H1 (cell line): ENCODE data around the gene ALDH1A2. TPM values are rescaled to one million over a fixed set of nuclear protein-coding genes. Genes with fewer than 3 reads are reported as not detected.

ENCODE experiments used
- CTCF ChIA-PET: fragments of 300-600 bp; sonication (Branson Sonifier 250); formaldehyde crosslinking; loops from one replicate; lab custom pipeline; 2021; ENCODE audit not compliant: partially characterized antibody; lab: Charles Lee
- POLR2A ChIA-PET: fragments of 300-600 bp; sonication (Branson Sonifier 250); formaldehyde crosslinking; loops from one replicate; lab custom pipeline; 2021; ENCODE audit warnings: inconsistent platforms; ENCODE audit not compliant: partially characterized antibody; lab: Charles Lee
- DNase-seq, 2 experiments: peaks; one replicate each; pipeline versions ENCODE4 v3.0.0 to v3.0.0-alpha.2; 2010 to 2022; ENCODE audit warnings: low spot score in 2 of 2, low read depth in 1 of 2, mixed read lengths in 1 of 2
- FAIRE-seq: peaks from 2 replicates; lab custom pipeline; 2011; peaks lifted over from hg19 to GRCh38; lab: Jason Lieb, UNC
- H2AFZ ChIP-seq: 2 replicates; pipeline ENCODE4 v1.8.1; 2012; ENCODE audit warnings: low read length, inconsistent platforms
- H2AK5ac ChIP-seq: 2 replicates; pipeline ENCODE4 v1.6.1; 2013; ENCODE audit warnings: low read depth, low read length
- H2BK120ac ChIP-seq: replicated peaks from 2 replicates; pipeline ENCODE3; 2013; ENCODE audit warnings: low read depth, low read length, inconsistent platforms
- H2BK12ac ChIP-seq: 2 replicates; pipeline ENCODE4 v1.6.1; 2013; ENCODE audit warnings: low read depth, low read length
- H2BK15ac ChIP-seq: 2 replicates; pipeline ENCODE4 v1.6.1; 2013; ENCODE audit warnings: low read length
- H2BK20ac ChIP-seq: 2 replicates; pipeline ENCODE4 v1.6.1; 2013; ENCODE audit warnings: low read length
- H2BK5ac ChIP-seq: 2 replicates; pipeline ENCODE4 v1.6.1; 2013; ENCODE audit warnings: low read depth, low read length
- H3K14ac ChIP-seq: 2 replicates; pipeline ENCODE4 v1.6.1; 2013; ENCODE audit warnings: inconsistent platforms; ENCODE audit not compliant: insufficient read length
- H3K18ac ChIP-seq: 2 replicates; pipeline ENCODE4 v1.6.1; 2013; ENCODE audit warnings: low read length; ENCODE audit errors: extremely low read depth
- H3K23ac ChIP-seq: 2 replicates; pipeline ENCODE4 v1.6.1; 2013; ENCODE audit warnings: inconsistent platforms; ENCODE audit not compliant: insufficient read length
- H3K23me2 ChIP-seq: 2 replicates; pipeline ENCODE4 v1.6.1; 2013; ENCODE audit warnings: low read depth, low read length
- H3K27ac ChIP-seq: 2 replicates; pipeline ENCODE4 v1.6.1; 2011; ENCODE audit warnings: low read depth, low read length, inconsistent platforms
- H3K27me3 ChIP-seq, 4 experiments: replicated peaks in 1 of 4; 1 replicate in 1 of 4; 2 replicates in 3 of 4; pipeline versions ENCODE4 v1.6.1 to v1.8.1; 2011 to 2013; ENCODE audit warnings: low read length in 3 of 4, mild to moderate bottlenecking in 3 of 4, inconsistent platforms in 2 of 4, mixed read lengths in 2 of 4, moderate library complexity in 1 of 4; ENCODE audit not compliant: control insufficient read depth in 3 of 4, insufficient read depth in 3 of 4; ENCODE audit errors: extremely low read depth in 1 of 4
- H3K36me3 ChIP-seq, 4 experiments: 2 replicates each; pipeline versions ENCODE4 v1.6.1 to v1.8.1; 2011 to 2013; ENCODE audit warnings: mild to moderate bottlenecking in 4 of 4, low read length in 3 of 4, moderate library complexity in 2 of 4, control low read depth in 1 of 4, inconsistent platforms in 1 of 4; ENCODE audit not compliant: insufficient read depth in 4 of 4, control insufficient read depth in 2 of 4
- H3K4ac ChIP-seq: replicated peaks from 2 replicates; pipeline ENCODE3; 2013; ENCODE audit warnings: low read length, low read depth, mixed read lengths, inconsistent platforms; ENCODE audit not compliant: insufficient read length
- H3K4me1 ChIP-seq, 4 experiments: replicated peaks in 1 of 4; 1 replicate in 1 of 4; 2 replicates in 3 of 4; pipeline versions ENCODE4 v1.6.1 to v1.8.1; 2011 to 2013; ENCODE audit warnings: low read length in 3 of 4, inconsistent platforms in 2 of 4, mixed read lengths in 1 of 4; ENCODE audit not compliant: insufficient read depth in 4 of 4, control insufficient read depth in 3 of 4
- H3K4me2 ChIP-seq, 2 experiments: 2 replicates each; pipeline versions ENCODE4 v1.6.1 to v1.8.1; 2011 to 2013; ENCODE audit warnings: low read depth in 2 of 2, low read length in 2 of 2, control low read depth in 1 of 2, inconsistent platforms in 1 of 2, mild to moderate bottlenecking in 1 of 2; ENCODE audit not compliant: insufficient read depth in 1 of 2
- H3K4me3 ChIP-seq, 4 experiments: fragments of 200-600, 300-600 bp in 1 of 4; sonication (generic), shearing (Covaris generic), sonication (Bioruptor Twin) in 1 of 4; 2 replicates each; pipeline versions ENCODE4 v1.5.1 to v1.8.1; 2011 to 2016; ENCODE audit warnings: low read length in 4 of 4, low read depth in 3 of 4, control low read depth in 2 of 4, inconsistent platforms in 2 of 4, mild to moderate bottlenecking in 2 of 4, mixed read lengths in 1 of 4, moderate library complexity in 1 of 4; ENCODE audit not compliant: insufficient read depth in 2 of 4; ENCODE audit errors: extremely low read depth in 1 of 4
- H3K56ac ChIP-seq: replicated peaks from 2 replicates; pipeline ENCODE3; 2013; ENCODE audit warnings: low read depth, mild to moderate bottlenecking, mixed read lengths, low read length, inconsistent platforms; ENCODE audit not compliant: insufficient read length
- H3K79me1 ChIP-seq: 2 replicates; pipeline ENCODE4 v1.6.1; 2013; ENCODE audit warnings: low read depth, low read length, control low read depth
- H3K79me2 ChIP-seq, 2 experiments: 2 replicates each; pipeline versions ENCODE4 v1.6.1 to v1.8.1; 2012 to 2013; ENCODE audit warnings: low read length in 2 of 2, mild to moderate bottlenecking in 2 of 2, inconsistent platforms in 1 of 2; ENCODE audit not compliant: insufficient read depth in 2 of 2, control insufficient read depth in 1 of 2
- H3K9ac ChIP-seq, 4 experiments: replicated peaks in 1 of 4; 1 replicate in 1 of 4; 2 replicates in 3 of 4; pipeline versions ENCODE4 v1.6.1 to v1.8.1; 2011 to 2013; ENCODE audit warnings: low read depth in 3 of 4, low read length in 3 of 4, control low read depth in 2 of 4, mild to moderate bottlenecking in 2 of 4, moderate library complexity in 2 of 4, inconsistent platforms in 1 of 4; ENCODE audit errors: extremely low read depth in 1 of 4
- H3K9me3 ChIP-seq, 2 experiments: 2 replicates each; pipeline versions ENCODE4 v1.6.1 to v1.8.1; 2012 to 2013; ENCODE audit warnings: mild to moderate bottlenecking in 2 of 2, moderate library complexity in 2 of 2, control low read depth in 1 of 2, inconsistent platforms in 1 of 2, low read depth in 1 of 2, low read length in 1 of 2, mixed read lengths in 1 of 2; ENCODE audit not compliant: insufficient read depth in 2 of 2
- H4K20me1 ChIP-seq, 2 experiments: replicated peaks in 1 of 2; 2 replicates each; pipeline versions ENCODE3 to v1.8.1; 2011 to 2013; ENCODE audit warnings: inconsistent platforms in 2 of 2, low read length in 2 of 2, mild to moderate bottlenecking in 1 of 2; ENCODE audit not compliant: insufficient read depth in 2 of 2, control insufficient read depth in 1 of 2
- H4K5ac ChIP-seq: 2 replicates; pipeline ENCODE4 v1.6.1; 2013; ENCODE audit warnings: low read length, low read depth, mixed read lengths, inconsistent platforms; ENCODE audit not compliant: insufficient read length
- H4K8ac ChIP-seq: 2 replicates; pipeline ENCODE4 v1.8.0; 2013; ENCODE audit warnings: mild to moderate bottlenecking, moderate library complexity, low read length, inconsistent platforms; ENCODE audit not compliant: insufficient read depth; ENCODE audit errors: extremely low read depth
- H4K91ac ChIP-seq: replicated peaks from 2 replicates; pipeline ENCODE3; 2013; ENCODE audit warnings: low read length, mixed read lengths, inconsistent platforms; ENCODE audit not compliant: insufficient read length
- BACH1 ChIP-seq: IDR thresholded peaks from 2 replicates; pipeline ENCODE4 v1.6.1; 2012; ENCODE audit warnings: low read length, improper control_type of control experiment
- BCL11A ChIP-seq, 2 experiments: IDR thresholded peaks; one replicate each; pipeline ENCODE4 v1.6.1; 2011; ENCODE audit warnings: low read depth in 2 of 2, low read length in 2 of 2, mild to moderate bottlenecking in 2 of 2
- CHD2 ChIP-seq: IDR thresholded peaks from 2 replicates; pipeline ENCODE4 v1.6.1; 2012; ENCODE audit warnings: low read length, improper control_type of control experiment
- FOSL1 ChIP-seq: IDR thresholded peaks from 2 replicates; pipeline ENCODE4 v1.6.1; 2011; ENCODE audit warnings: mild to moderate bottlenecking, low read depth, low read length, moderate library complexity; ENCODE audit not compliant: insufficient read depth
- RFX5 ChIP-seq: IDR thresholded peaks from 2 replicates; pipeline ENCODE4 v1.6.1; 2011; ENCODE audit warnings: low read depth, low read length, improper control_type of control experiment, borderline replicate concordance
- SIN3A ChIP-seq, 2 experiments: IDR thresholded peaks in 1 of 2; conservative IDR thresholded peaks in 1 of 2; 2 replicates each; pipeline ENCODE4 v1.6.1; 2011 to 2012; ENCODE audit warnings: low read length in 2 of 2, improper control_type of control experiment in 1 of 2, low read depth in 1 of 2, mild to moderate bottlenecking in 1 of 2
- SIRT6 ChIP-seq: IDR thresholded peaks from one replicate; pipeline ENCODE4 v1.7.1; 2012; ENCODE audit warnings: low read length, inconsistent platforms
- SIX5 ChIP-seq: IDR thresholded peaks from 2 replicates; pipeline ENCODE4 v1.6.1; 2011; ENCODE audit warnings: mild to moderate bottlenecking, low read depth, low read length
- SP1 ChIP-seq: IDR thresholded peaks from 2 replicates; pipeline ENCODE4 v1.6.1; 2011; ENCODE audit warnings: low read depth, low read length
- TAF1 ChIP-seq: IDR thresholded peaks from 2 replicates; pipeline ENCODE4 v1.6.1; 2011; ENCODE audit warnings: mild to moderate bottlenecking, low read depth, low read length
- TAF7 ChIP-seq: optimal IDR thresholded peaks from 2 replicates; pipeline ENCODE3; 2011; ENCODE audit warnings: low read depth, mild to moderate bottlenecking, inconsistent platforms, low read length, moderate library complexity, borderline replicate concordance
- TBP ChIP-seq: IDR thresholded peaks from 2 replicates; pipeline ENCODE4 v1.6.1; 2011; ENCODE audit warnings: low read depth, low read length, improper control_type of control experiment
- TEAD4 ChIP-seq: IDR thresholded peaks from 2 replicates; pipeline ENCODE4 v1.6.1; 2012; ENCODE audit warnings: low read depth, low read length, inconsistent platforms, mixed read lengths
- YY1 ChIP-seq: IDR thresholded peaks from 2 replicates; pipeline ENCODE4 v1.6.1; 2011; ENCODE audit warnings: low read depth, mild to moderate bottlenecking, low read length
- WGBS, 2 experiments: shearing (Covaris generic) in 1 of 2; methylation state at CpG; one replicate each; pipeline versions ENCODE4 v1.1.6 to v1.1.7; 2013 to 2015; ENCODE audit warnings: low lambda C conversion rate in 2 of 2, mixed read lengths in 2 of 2, inconsistent platforms in 1 of 2, low coverage in 1 of 2, missing lambda C conversion rate in 1 of 2; ENCODE audit not compliant: insufficient replicate concordance in 2 of 2, insufficient coverage in 1 of 2, insufficient read length in 1 of 2; ENCODE audit errors: extremely low coverage in 1 of 2, missing lambda C conversion rate in 1 of 2; 5-methylcytosine and 5-hydroxymethylcytosine counted together
- polyA plus RNA-seq, 7 experiments: library from polyadenylated mRNA; depleted of rRNA in 3 of 7; stranded (reverse) in 5 of 7; unstranded in 2 of 7; fragments of >200 nt in 5 of 7; fragments of 200-250 nt in 2 of 7; gene quantifications; 1 replicate in 5 of 7; 2 replicates in 1 of 7; 4 replicates in 1 of 7; pipeline versions ENCODE4 v1.2.1 to v1.2.3, GENCODE V29; 2011 to 2013; ENCODE audit warnings: missing spikeins in 2 of 7, mixed read lengths in 2 of 7
- total RNA-seq: library from RNA; stranded (reverse); fragmentation: NEBNext Ultra II Directional; extraction: Animal tissue kit (Norgen Biotek cat#: 25700); gene quantifications from 2 replicates; pipeline ENCODE4 v1.2.1, GENCODE V29; 2021

ALDH1A2 gene
- total and polyA plus RNA-seq, 2 of the 8 experiments (the other 6 are each of a cell fraction or from before 2014, with no cell fraction given) = 0.06 to 0.24 TPM

DNA sequence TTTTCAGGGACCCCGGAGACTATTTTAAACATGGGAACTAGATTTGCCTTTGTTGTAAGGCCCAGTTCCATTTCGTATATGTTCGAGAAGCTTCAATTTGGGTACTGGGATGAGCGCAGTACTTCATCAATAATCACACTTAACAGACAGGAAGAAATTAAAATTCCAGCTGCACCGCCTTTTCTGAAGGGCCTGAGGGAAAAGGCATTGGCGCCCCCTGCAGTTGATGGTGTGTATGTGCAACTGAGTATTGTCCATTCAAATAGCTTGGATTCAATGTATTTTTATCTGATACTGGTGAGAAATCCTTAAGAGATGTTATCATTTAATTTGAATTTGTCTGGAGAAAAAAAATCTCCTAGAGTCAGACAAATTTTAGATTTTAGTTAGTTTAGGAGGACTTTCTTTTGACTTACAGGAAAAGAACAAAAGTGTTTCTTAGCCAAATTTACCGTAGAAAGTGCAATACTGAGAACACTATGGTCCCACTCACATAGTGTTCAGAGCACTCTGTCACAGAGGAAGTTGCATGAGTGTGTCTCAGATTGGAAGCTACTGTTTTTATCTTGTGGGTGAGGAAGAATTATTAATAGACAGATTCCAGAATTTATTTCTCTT lies 5.4 kb upstream of the ALDH1A2 start:
- no peak overlapping the region for H3K18ac ChIP-seq
- no peak overlapping the region for H3K4ac ChIP-seq
- H3K27ac ChIP-seq = no peak overlapping the region
- 33% methylated on average over 7 of the region's 7 CpGs; no CpG with 5 or more reads in 1 of the 2 experiments for WGBS, 2 experiments
- H3K56ac ChIP-seq = no peak overlapping the region
- no peak overlapping the region for H3K14ac ChIP-seq
- no peaks in the 10 kb centered on the region for H3K79me1 ChIP-seq
- no peaks in the 10 kb centered on the region for H3K9me3 ChIP-seq
- POLR2A ChIA-PET = no interaction called here
- H3K4me1 ChIP-seq = no peaks in the 10 kb centered on the region
- H3K9ac ChIP-seq = no peak overlapping the region
- H3K79me2 ChIP-seq = no peaks in the 10 kb centered on the region
- no peak overlapping the region for H2BK12ac ChIP-seq
- H2BK15ac ChIP-seq = no peak overlapping the region
- no peak overlapping the region for H3K23ac ChIP-seq
- H3K36me3 ChIP-seq = no peaks in the 10 kb centered on the region
- no peak overlapping the region for H2AFZ ChIP-seq
- no peak overlapping the region for H2AK5ac ChIP-seq
- H3K27me3 ChIP-seq = peaks cover 0 to 20% (median 10%) of the 10 kb centered on the region in 4 experiments; a peak in 6 of 7 replicates
- H2BK120ac ChIP-seq = no peak overlapping the region
- no peak overlapping the region for H2BK20ac ChIP-seq
- H2BK5ac ChIP-seq = no peak overlapping the region
- no peaks in the 10 kb centered on the region for H4K20me1 ChIP-seq
- H3K4me3 ChIP-seq = no peak overlapping the region
- CTCF ChIA-PET = interaction anchor here (0.5 to 6.9 kb wide), 70 partner anchors 9 to 689 kb away, joined by 3 to 144 read pairs (median 4); no protein-coding TSS in a partner anchor
- no peak overlapping the region for H3K4me2 ChIP-seq
- H3K23me2 ChIP-seq = peaks cover 3% of the 10 kb centered on the region; the same call in 1 of the 2 replicates
- peak; percentile 81 for FAIRE-seq
- H4K5ac ChIP-seq = no peak overlapping the region
- H4K8ac ChIP-seq = no peak overlapping the region
- H4K91ac ChIP-seq = no peak overlapping the region
- DNase-seq = peak in 1 of 2 experiments; percentile 75
- TF ChIP-seq TAF7 (no peak), RFX5 (no peak), SP1 (no peak), CHD2 (no peak), YY1 (no peak), FOSL1 (no peak), BCL11A (IDR thresholded peaks at IDR 0.05; ENCODE audit: low read depth in 2 of 2, low read length in 2 of 2) (no peak), SIX5 (no peak), SIRT6 (no peak), TAF1 (no peak), TBP (no peak), TEAD4 (peak; percentile 57; the same call in 1 of the 2 replicates), BACH1 (no peak), SIN3A (conservative IDR thresholded peaks at IDR 0.05 in 1 of 2, IDR thresholded peaks at IDR 0.05 in 1 of 2; ENCODE audit: low read depth in 1 of 2, low read length in 2 of 2) (no peak)
